ENCODE results near the gene SPATA45.

SPATA45 gene

DNA sequence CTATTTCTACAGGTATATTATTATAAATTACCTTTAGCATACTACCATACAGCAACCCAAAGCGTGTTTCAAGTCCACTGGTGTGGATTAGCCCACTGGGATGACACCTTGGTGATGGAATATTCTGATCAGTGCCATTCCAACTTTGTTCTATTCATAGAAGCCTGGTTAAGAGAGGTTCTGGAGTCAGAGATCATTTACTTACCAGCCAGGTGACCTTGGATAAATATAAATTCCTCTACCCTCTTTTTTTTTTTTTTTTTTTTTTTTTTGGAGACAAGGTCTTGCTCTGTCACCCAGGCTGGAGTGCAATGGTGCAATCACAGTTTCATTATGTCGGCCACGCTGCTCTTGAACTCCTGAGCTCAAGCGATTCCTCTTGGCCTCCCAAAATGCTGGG lies at the start of gene SPATA45:
TSS of gene SPATA45 (minus strand) at position 101 of the 400 bp plus-strand sequence. CDS start 11,500 bp downstream, outside the sequence.
- Histone ChIP-seq H3K27me3 (ENCODE audit: insufficient read depth, low read depth) (no peaks in the 10 kb centered on the region), H3K27ac (no peak within 1 kb of the TSS), H3K4me2 (no peak within 1 kb of the TSS), H3K36me3 (ENCODE audit: insufficient read depth) (no peaks in the 10 kb centered on the region), H3K79me2 (ENCODE audit: insufficient read depth, low read depth) (no peaks in the 10 kb centered on the region), H3K9ac (no peak within 1 kb of the TSS), H3K4me3 (IDR thresholded peaks at IDR 0.05; ENCODE audit: insufficient read depth, low read depth, low read length) (no peak within 1 kb of the TSS), H3K4me1 (ENCODE audit: low read depth, poor library complexity, severe bottlenecking) (no peaks in the 10 kb centered on the region), H2AFZ (ENCODE audit: low read depth) (no peak within 1 kb of the TSS), H4K20me1 (ENCODE audit: insufficient read depth) (no peaks in the 10 kb centered on the region)
- TF ChIP-seq, protein P1, sequence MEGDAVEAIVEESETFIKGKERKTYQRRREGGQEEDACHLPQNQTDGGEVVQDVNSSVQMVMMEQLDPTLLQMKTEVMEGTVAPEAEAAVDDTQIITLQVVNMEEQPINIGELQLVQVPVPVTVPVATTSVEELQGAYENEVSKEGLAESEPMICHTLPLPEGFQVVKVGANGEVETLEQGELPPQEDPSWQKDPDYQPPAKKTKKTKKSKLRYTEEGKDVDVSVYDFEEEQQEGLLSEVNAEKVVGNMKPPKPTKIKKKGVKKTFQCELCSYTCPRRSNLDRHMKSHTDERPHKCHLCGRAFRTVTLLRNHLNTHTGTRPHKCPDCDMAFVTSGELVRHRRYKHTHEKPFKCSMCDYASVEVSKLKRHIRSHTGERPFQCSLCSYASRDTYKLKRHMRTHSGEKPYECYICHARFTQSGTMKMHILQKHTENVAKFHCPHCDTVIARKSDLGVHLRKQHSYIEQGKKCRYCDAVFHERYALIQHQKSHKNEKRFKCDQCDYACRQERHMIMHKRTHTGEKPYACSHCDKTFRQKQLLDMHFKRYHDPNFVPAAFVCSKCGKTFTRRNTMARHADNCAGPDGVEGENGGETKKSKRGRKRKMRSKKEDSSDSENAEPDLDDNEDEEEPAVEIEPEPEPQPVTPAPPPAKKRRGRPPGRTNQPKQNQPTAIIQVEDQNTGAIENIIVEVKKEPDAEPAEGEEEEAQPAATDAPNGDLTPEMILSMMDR (conservative IDR thresholded peaks at IDR 0.05; ENCODE audit: low read depth, low read length): no peak

DNA sequence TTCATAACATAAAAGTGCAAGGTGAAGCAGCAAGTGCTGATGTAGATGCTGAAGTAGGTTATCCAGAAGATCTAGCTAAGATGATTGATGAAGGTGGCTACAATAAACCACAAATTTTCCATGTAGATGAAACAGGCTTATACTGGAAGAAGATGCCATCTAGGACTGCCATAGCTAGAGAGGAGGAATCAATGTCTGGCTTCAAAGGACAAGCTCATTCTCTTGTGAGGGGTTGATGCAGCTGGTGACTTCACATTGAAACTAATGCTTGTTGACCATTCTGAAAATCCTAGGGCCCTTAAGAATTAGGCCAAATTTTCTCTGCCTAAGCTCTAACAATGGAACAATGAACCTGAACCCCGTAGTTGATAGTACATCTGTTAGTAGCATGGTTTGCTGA lies 44.7 kb upstream of the SPATA45 start:
- no peaks in the 10 kb centered on the region for H4K20me1 ChIP-seq (ENCODE audit: insufficient read depth)
- TF ChIP-seq, protein P1 (conservative IDR thresholded peaks at IDR 0.05; ENCODE audit: low read depth, low read length): no peak
- H3K9ac ChIP-seq: no peak overlapping the region
- no peak overlapping the region for H2AFZ ChIP-seq (ENCODE audit: low read depth)
- H3K27ac ChIP-seq: no peak overlapping the region
- no peak overlapping the region for H3K4me3 ChIP-seq (IDR thresholded peaks at IDR 0.05; ENCODE audit: insufficient read depth, low read depth, low read length)
- H3K4me1 ChIP-seq (ENCODE audit: low read depth, poor library complexity, severe bottlenecking): no peaks in the 10 kb centered on the region
- H3K36me3 ChIP-seq (ENCODE audit: insufficient read depth): peaks cover 6% of the 10 kb centered on the region; the same call in 1 of the 2 replicates
- no peaks in the 10 kb centered on the region for H3K27me3 ChIP-seq (ENCODE audit: insufficient read depth, low read depth)
- no peak overlapping the region for H3K4me2 ChIP-seq
- no peaks in the 10 kb centered on the region for H3K79me2 ChIP-seq (ENCODE audit: insufficient read depth, low read depth)

- Histone ChIP-seq H3K36me3 (ENCODE audit: insufficient read depth) (peaks cover 4% of the 10 kb centered on the region; the same call in 1 of the 2 replicates), H3K27ac (no peak overlapping the region), H4K20me1 (ENCODE audit: insufficient read depth) (no peaks in the 10 kb centered on the region), H3K27me3 (ENCODE audit: insufficient read depth, low read depth) (no peaks in the 10 kb centered on the region), H3K4me3 (IDR thresholded peaks at IDR 0.05; ENCODE audit: insufficient read depth, low read depth, low read length) (no peak overlapping the region), H3K9ac (no peak overlapping the region), H3K4me1 (ENCODE audit: low read depth, poor library complexity, severe bottlenecking) (no peaks in the 10 kb centered on the region), H2AFZ (ENCODE audit: low read depth) (no peak overlapping the region), H3K4me2 (no peak overlapping the region), H3K79me2 (ENCODE audit: insufficient read depth, low read depth) (no peaks in the 10 kb centered on the region)
- TF ChIP-seq, protein P1 (conservative IDR thresholded peaks at IDR 0.05; ENCODE audit: low read depth, low read length): no peak
Measured at GRCh38 chr1:212884592-212884991, 37.1 kb upstream of the SPATA45 start.

- no peaks in the 10 kb centered on the region for H3K79me2 ChIP-seq (ENCODE audit: insufficient read depth, low read depth)
- TF ChIP-seq, protein P1 (conservative IDR thresholded peaks at IDR 0.05; ENCODE audit: low read depth, low read length): no peak
- no peak overlapping the region for H3K4me2 ChIP-seq
- H3K27me3 ChIP-seq (ENCODE audit: insufficient read depth, low read depth): no peaks in the 10 kb centered on the region
- no peak overlapping the region for H3K4me3 ChIP-seq (IDR thresholded peaks at IDR 0.05; ENCODE audit: insufficient read depth, low read depth, low read length)
- peaks cover 5% of the 10 kb centered on the region; the same call in 1 of the 2 replicates for H3K36me3 ChIP-seq (ENCODE audit: insufficient read depth)
- H2AFZ ChIP-seq (ENCODE audit: low read depth): no peak overlapping the region
- no peaks in the 10 kb centered on the region for H4K20me1 ChIP-seq (ENCODE audit: insufficient read depth)
- H3K4me1 ChIP-seq (ENCODE audit: low read depth, poor library complexity, severe bottlenecking): no peaks in the 10 kb centered on the region
- H3K27ac ChIP-seq: no peak overlapping the region
- H3K9ac ChIP-seq: no peak overlapping the region
Measured at GRCh38 chr1:212879947-212880690, 32.7 kb upstream of the SPATA45 start.

Data from KMS-11 (cell line).